ENCODE results near the gene DLL3. TPM values are rescaled to one million over a fixed set of nuclear protein-coding genes. Genes with fewer than 3 reads are reported as not detected.
A peak's percentile ranks its signal among the peaks of the same experiment; 100 is the strongest.

DLL3 gene
- total RNA-seq, 6 experiments from 2014 or later: not detected

DNA sequence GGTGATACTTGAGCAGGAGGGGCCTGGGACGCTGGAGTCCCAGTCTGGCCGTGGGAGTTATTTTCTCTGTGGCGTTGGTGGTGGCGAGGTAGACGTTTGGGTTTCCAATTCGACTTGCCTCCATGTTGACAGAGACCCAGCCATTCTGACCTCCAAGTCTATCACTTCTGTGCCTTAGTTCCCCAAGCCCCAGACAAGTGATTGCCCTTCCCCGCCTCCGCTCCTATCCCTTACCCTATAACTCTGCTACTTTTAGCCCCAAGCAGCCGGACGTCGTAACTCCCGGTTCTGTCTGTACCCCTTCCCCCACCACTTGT, 17.6 kb upstream of the DLL3 start:
- peaks cover 0 to 9% (median 3%) of the 10 kb centered on the region in 4 donors for H3K4me1 ChIP-seq
- 4% methylated on average over 8 of the region's 12 CpGs for WGBS (ENCODE audit: insufficient coverage, low coverage, low lambda C conversion rate, missing lambda C conversion rate)
- ATAC-seq: no peak
- H3K36me3 ChIP-seq: peaks cover 0 to 14% (median 3%) of the 10 kb centered on the region in 4 donors
- no peaks in the 10 kb centered on the region for H3K27me3 ChIP-seq
- peak overlapping the region; percentile 66 to 78 (median 69) for H3K27ac ChIP-seq
- H3K4me3 ChIP-seq: peak overlapping the region; percentile 72 to 91 (median 82)
- no peaks in the 10 kb centered on the region for H3K9me3 ChIP-seq
- no peak for DNase-seq
- TF ChIP-seq, protein P1, sequence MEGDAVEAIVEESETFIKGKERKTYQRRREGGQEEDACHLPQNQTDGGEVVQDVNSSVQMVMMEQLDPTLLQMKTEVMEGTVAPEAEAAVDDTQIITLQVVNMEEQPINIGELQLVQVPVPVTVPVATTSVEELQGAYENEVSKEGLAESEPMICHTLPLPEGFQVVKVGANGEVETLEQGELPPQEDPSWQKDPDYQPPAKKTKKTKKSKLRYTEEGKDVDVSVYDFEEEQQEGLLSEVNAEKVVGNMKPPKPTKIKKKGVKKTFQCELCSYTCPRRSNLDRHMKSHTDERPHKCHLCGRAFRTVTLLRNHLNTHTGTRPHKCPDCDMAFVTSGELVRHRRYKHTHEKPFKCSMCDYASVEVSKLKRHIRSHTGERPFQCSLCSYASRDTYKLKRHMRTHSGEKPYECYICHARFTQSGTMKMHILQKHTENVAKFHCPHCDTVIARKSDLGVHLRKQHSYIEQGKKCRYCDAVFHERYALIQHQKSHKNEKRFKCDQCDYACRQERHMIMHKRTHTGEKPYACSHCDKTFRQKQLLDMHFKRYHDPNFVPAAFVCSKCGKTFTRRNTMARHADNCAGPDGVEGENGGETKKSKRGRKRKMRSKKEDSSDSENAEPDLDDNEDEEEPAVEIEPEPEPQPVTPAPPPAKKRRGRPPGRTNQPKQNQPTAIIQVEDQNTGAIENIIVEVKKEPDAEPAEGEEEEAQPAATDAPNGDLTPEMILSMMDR (IDR thresholded peaks at IDR 0.05): no peak
- no peak for TF ChIP-seq POLR2A (IDR thresholded peaks at IDR 0.05)
- intact Hi-C loops (cut with DNase I): no loop called here

DNA sequence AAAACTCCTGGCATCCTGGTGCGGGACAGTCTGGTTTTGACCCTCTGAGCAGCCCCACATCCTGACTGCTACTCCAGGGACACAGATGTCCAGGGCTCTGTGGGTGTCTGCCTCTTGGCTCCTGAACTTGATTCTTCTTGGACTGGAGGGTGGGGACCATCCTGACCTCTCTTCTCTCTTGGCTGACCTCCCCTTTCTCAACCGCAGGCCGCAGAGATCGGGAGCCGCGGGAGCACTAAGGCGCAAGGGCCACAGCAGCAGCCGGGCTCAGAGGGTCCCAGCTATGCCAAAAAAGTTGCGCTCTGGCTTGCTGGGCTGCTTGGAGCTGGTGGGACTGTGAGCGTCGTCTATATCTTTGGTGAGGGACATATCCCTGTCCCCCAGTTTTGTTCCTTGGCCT, 17.1 kb upstream of the DLL3 start:
- intact Hi-C loops (cut with DNase I): no loop called here
- peak overlapping the region; percentile 72 to 91 (median 82) for H3K4me3 ChIP-seq
- DNase-seq (no peak), ATAC-seq (no peak)
- no peak overlapping the region for H3K27ac ChIP-seq
- peaks cover 0 to 13% (median 3%) of the 10 kb centered on the region in 4 donors for H3K36me3 ChIP-seq
- WGBS (ENCODE audit: insufficient coverage, low coverage, low lambda C conversion rate, missing lambda C conversion rate): 59% methylated on average over 4 of the region's 11 CpGs
- TF ChIP-seq POLR2A (IDR thresholded peaks at IDR 0.05): no peak
- TF ChIP-seq, protein P1 (IDR thresholded peaks at IDR 0.05): no peak
- H3K9me3 ChIP-seq: no peaks in the 10 kb centered on the region
- no peaks in the 10 kb centered on the region for H3K27me3 ChIP-seq
- H3K4me1 ChIP-seq: peaks cover 0 to 9% (median 3%) of the 10 kb centered on the region in 4 donors

DNA sequence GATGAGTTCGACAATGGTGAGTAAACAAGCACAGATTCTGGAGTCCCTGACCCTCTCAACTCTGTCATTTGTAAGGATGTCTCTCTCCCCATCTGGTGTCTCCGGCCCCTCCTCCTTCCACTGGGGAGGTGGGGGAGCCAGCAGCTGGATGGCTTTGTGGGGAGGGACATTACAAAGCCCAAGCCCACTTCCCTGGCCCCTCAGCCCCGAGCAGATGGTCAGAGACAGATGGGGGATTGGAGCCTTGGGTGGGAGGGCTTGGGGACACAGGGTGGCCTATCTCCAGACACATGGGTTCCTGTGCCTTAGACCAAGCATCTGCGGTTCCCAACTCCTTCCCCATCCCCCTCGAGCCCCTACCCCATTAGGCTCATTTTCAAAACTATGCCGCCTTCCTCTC, 15.6 kb upstream of the DLL3 start:
- Histone ChIP-seq H3K27ac (no peak overlapping the region), H3K4me3 (no peak overlapping the region), H3K36me3 (peaks cover 0 to 16% (median 4%) of the 10 kb centered on the region in 4 donors), H3K27me3 (no peaks in the 10 kb centered on the region), H3K4me1 (peaks cover 0 to 9% (median 3%) of the 10 kb centered on the region in 4 donors), H3K9me3 (no peaks in the 10 kb centered on the region)
- TF ChIP-seq POLR2A (IDR thresholded peaks at IDR 0.05): no peak
- TF ChIP-seq, protein P1 (IDR thresholded peaks at IDR 0.05): no peak
- intact Hi-C loops (cut with DNase I): no loop called here
- ATAC-seq: no peak
- 75% methylated on average over 5 of the region's 6 CpGs for WGBS (ENCODE audit: insufficient coverage, low coverage, low lambda C conversion rate, missing lambda C conversion rate)
- DNase-seq: no peak

GRCh38 chr19:39489756-39490155, 9.0 kb upstream of the DLL3 start:
- no peak overlapping the region for H3K4me3 ChIP-seq
- no CpG with 5 or more reads among the region's 10 CpGs for WGBS (ENCODE audit: insufficient coverage, low coverage, low lambda C conversion rate, missing lambda C conversion rate)
- DNase-seq (no peak), ATAC-seq (no peak)
- H3K27ac ChIP-seq: no peak overlapping the region
- TF ChIP-seq, protein P1 (IDR thresholded peaks at IDR 0.05): no peak
- TF ChIP-seq POLR2A (IDR thresholded peaks at IDR 0.05): no peak
- no peaks in the 10 kb centered on the region for H3K4me1 ChIP-seq
- no peaks in the 10 kb centered on the region for H3K27me3 ChIP-seq
- intact Hi-C loops (cut with DNase I): no loop called here
- H3K9me3 ChIP-seq: no peaks in the 10 kb centered on the region
- peaks cover 0 to 42% (median 15%) of the 10 kb centered on the region in 4 donors for H3K36me3 ChIP-seq

GRCh38 chr19:39492225-39492624, 6.5 kb upstream of the DLL3 start:
- no peak for ATAC-seq
- no peak for TF ChIP-seq POLR2A (IDR thresholded peaks at IDR 0.05)
- TF ChIP-seq, protein P1 (IDR thresholded peaks at IDR 0.05): no peak
- no peaks in the 10 kb centered on the region for H3K4me1 ChIP-seq
- no peak overlapping the region for H3K27ac ChIP-seq
- WGBS (ENCODE audit: insufficient coverage, low coverage, low lambda C conversion rate, missing lambda C conversion rate): 88% methylated on average over 6 of the region's 6 CpGs
- no peak overlapping the region for H3K4me3 ChIP-seq
- no peaks in the 10 kb centered on the region for H3K27me3 ChIP-seq
- DNase-seq: no peak
- peaks cover 0 to 33% (median 11%) of the 10 kb centered on the region in 4 donors for H3K36me3 ChIP-seq
- no peaks in the 10 kb centered on the region for H3K9me3 ChIP-seq
- intact Hi-C loops (cut with DNase I): no loop called here
